NB4 (cell line): Measurements from ENCODE around the gene SNX19.

ENCODE experiments used
- MYC ChIP-seq: IDR thresholded peaks from 2 replicates; pipeline ENCODE4 v1.6.1; 2011; ENCODE audit warnings: low read depth, low read length
- POLR2A ChIP-seq: IDR thresholded peaks from 2 replicates; pipeline ENCODE4 v1.6.1; 2011; ENCODE audit warnings: mild to moderate bottlenecking; ENCODE audit not compliant: insufficient read length; ENCODE audit errors: extremely low read depth
- TF ChIP-seq, protein P1 (sequence below): IDR thresholded peaks from one replicate; pipeline ENCODE4 v1.5.1; 2012; ENCODE audit warnings: low read depth, low read length

DNA sequence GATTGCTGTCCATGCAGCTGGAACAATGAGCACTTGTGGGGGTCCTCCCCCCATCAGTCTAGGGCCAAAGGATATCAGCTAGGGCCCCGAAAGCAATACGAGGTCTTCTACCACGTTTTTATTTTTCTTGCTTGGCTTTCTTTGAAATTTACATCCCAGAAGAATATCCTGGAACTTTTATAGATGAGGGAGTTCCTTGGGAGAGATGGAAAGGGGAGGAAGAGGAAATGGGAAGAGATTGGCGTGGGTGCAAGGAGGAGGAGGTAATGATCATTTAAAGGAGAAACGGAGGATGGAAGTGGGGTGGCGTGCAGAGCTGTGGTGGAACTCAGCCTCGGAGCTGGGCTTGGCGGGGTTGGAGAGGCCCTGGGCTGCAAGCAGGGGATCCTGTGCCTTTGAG is 90.3 kb downstream of the SNX19 start:
- TF ChIP-seq, protein P1, sequence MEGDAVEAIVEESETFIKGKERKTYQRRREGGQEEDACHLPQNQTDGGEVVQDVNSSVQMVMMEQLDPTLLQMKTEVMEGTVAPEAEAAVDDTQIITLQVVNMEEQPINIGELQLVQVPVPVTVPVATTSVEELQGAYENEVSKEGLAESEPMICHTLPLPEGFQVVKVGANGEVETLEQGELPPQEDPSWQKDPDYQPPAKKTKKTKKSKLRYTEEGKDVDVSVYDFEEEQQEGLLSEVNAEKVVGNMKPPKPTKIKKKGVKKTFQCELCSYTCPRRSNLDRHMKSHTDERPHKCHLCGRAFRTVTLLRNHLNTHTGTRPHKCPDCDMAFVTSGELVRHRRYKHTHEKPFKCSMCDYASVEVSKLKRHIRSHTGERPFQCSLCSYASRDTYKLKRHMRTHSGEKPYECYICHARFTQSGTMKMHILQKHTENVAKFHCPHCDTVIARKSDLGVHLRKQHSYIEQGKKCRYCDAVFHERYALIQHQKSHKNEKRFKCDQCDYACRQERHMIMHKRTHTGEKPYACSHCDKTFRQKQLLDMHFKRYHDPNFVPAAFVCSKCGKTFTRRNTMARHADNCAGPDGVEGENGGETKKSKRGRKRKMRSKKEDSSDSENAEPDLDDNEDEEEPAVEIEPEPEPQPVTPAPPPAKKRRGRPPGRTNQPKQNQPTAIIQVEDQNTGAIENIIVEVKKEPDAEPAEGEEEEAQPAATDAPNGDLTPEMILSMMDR: no peak
- TF ChIP-seq POLR2A (no peak), MYC (no peak)
